ENCODE results near the gene RALGPS2. TPM values are rescaled to one million over a fixed set of nuclear protein-coding genes. Genes with fewer than 3 reads are reported as not detected.

Gene RALGPS2
- total RNA-seq, 2 experiments from 2014 or later: 3.3 to 3.8 TPM

DNA sequence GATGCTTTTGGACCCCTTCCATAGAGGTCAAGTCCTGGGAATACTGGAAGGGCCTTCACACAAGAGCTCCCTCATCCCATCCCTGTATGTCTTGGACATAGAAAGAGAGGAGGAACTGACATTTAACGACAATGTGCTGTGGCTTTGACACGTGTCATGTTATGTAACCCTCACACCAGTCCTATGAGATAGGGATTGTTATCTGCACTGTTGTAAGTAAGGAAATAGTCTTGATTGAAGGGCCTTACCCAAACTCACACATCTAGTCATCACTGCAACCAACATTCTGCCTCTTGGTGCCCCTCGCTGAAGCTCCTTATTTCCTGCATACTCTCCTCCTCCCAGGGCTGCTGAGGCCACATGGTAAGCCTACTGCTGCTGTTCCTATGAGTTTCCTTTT is 209.5 kb downstream of the RALGPS2 start:
- H3K4me3 Mint-ChIP-seq: no peak overlapping the region
- no peak overlapping the region for H3K27ac Mint-ChIP-seq
- H3K36me3 Mint-ChIP-seq: no peaks in the 10 kb centered on the region
- H3K4me1 Mint-ChIP-seq (ENCODE audit: low read depth): no peaks in the 10 kb centered on the region
- no peaks in the 10 kb centered on the region for H3K9me3 Mint-ChIP-seq
- ChIA-PET POLR2A (no interaction called here), CTCF (no interaction called here)
- DNase-seq: no peak
- intact Hi-C loops (cut with micrococcal nuclease): no loop called here
- no peaks in the 10 kb centered on the region for H3K27me3 Mint-ChIP-seq

DNA sequence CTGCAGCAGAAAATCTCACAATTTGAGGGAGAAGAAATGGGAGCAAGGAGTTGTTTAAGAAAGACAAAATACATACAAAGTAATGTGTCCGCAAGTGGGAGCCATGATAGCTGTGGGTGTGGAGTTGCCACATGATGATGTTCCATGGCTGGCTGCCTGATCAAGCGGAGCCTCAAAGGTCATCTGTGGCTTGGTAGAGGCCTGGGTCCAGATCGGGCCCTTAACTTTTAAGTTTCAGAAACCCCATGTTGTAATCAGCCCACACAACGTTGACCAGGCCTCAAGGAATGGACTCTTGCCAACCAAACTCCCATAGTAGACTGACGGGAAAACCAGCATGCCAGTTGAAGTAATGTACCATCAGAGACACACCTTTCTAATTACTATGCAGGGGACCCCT is 210.6 kb downstream of the RALGPS2 start:
- Mint-ChIP-seq H3K27ac (no peak overlapping the region), H3K9me3 (no peaks in the 10 kb centered on the region), H3K27me3 (no peaks in the 10 kb centered on the region), H3K4me1 (ENCODE audit: low read depth) (no peaks in the 10 kb centered on the region), H3K4me3 (no peak overlapping the region), H3K36me3 (no peaks in the 10 kb centered on the region)
- no peak for DNase-seq
- intact Hi-C loops (cut with micrococcal nuclease): no loop called here
- ChIA-PET POLR2A (no interaction called here), CTCF (no interaction called here)

GRCh38 chr1:178937695-178938094 is 212.7 kb downstream of the RALGPS2 start:
- Mint-ChIP-seq H3K4me1 (ENCODE audit: low read depth) (no peaks in the 10 kb centered on the region), H3K4me3 (no peak overlapping the region), H3K9me3 (no peaks in the 10 kb centered on the region), H3K27ac (no peak overlapping the region), H3K36me3 (no peaks in the 10 kb centered on the region), H3K27me3 (peaks cover 9% of the 10 kb centered on the region)
- intact Hi-C loops (cut with micrococcal nuclease): no loop called here
- ChIA-PET POLR2A (no interaction called here), CTCF (no interaction called here)
- no peak for DNase-seq

DNA sequence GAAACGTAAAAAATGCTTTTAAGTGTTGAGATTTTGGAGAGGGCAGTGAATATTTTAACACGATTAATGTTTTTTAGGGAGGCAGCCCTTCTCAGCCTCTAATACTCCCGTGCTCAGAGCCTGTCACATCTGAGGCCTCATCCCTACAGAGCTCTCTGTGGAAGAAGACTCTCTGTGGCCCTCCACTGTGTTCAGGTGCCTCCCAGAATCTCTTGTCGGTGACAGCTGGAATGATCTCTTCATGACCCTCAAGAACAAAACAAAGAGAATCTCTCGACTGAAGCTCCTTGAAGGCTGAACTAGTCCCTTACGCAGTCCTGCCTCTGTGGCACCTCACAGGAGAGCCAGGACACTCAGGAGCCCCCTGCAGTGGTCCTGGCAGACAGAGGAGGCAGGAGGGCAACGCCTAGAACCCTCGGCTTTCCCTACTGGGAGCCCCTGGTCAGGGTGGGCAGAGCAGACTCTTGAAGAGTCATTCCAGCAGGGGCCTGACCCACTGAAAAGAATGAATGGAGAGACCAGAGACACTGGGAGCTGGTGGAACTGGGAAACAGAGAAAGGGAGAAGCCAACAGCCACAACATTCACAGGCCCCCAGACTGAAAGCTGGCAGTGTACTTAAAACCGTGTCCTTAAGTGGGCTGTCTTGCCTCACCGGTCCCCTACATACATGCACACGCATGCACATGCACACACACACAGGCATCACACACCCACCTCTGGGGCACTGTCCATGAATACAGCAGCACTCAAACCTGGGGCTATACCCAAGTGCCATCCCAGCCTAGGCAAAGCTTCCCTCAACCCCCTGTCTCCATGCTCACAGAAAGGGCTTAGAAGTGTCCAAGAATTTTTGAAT is 213.3 kb downstream of the RALGPS2 start:
- Mint-ChIP-seq H3K27me3 (peaks cover 9% of the 10 kb centered on the region), H3K4me3 (no peak overlapping the region), H3K36me3 (no peaks in the 10 kb centered on the region), H3K4me1 (ENCODE audit: low read depth) (no peaks in the 10 kb centered on the region), H3K9me3 (no peaks in the 10 kb centered on the region), H3K27ac (no peak overlapping the region)
- DNase-seq: no peak
- ChIA-PET CTCF (no interaction called here), POLR2A (no interaction called here)
- intact Hi-C loops (cut with micrococcal nuclease): no loop called here

DNA sequence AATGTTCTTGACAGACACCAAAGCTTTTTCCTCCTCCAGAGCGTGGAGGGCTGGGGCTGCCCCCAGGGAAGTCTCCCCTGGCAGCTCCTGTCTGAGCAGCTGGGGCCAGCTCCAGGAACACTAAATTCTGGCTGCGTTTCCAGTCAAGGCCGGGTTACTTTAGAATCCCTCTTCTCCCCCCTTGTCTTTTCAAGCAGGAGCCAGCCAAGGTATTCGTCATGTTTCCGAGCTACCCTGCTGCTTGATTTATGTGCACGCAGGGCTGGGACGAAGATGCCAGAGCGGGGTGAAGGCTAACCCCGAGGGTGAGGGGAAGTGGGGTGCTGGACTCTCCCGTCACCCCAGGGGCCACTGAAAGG is 213.9 kb downstream of the RALGPS2 start:
- no peak overlapping the region for H3K4me3 Mint-ChIP-seq
- no peaks in the 10 kb centered on the region for H3K9me3 Mint-ChIP-seq
- intact Hi-C loops (cut with micrococcal nuclease): no loop called here
- CTCF ChIA-PET: no interaction called here
- no peaks in the 10 kb centered on the region for H3K4me1 Mint-ChIP-seq (ENCODE audit: low read depth)
- POLR2A ChIA-PET: no interaction called here
- H3K27ac Mint-ChIP-seq: no peak overlapping the region
- no peaks in the 10 kb centered on the region for H3K36me3 Mint-ChIP-seq
- peaks cover 9% of the 10 kb centered on the region for H3K27me3 Mint-ChIP-seq
- no peak for DNase-seq

DNA sequence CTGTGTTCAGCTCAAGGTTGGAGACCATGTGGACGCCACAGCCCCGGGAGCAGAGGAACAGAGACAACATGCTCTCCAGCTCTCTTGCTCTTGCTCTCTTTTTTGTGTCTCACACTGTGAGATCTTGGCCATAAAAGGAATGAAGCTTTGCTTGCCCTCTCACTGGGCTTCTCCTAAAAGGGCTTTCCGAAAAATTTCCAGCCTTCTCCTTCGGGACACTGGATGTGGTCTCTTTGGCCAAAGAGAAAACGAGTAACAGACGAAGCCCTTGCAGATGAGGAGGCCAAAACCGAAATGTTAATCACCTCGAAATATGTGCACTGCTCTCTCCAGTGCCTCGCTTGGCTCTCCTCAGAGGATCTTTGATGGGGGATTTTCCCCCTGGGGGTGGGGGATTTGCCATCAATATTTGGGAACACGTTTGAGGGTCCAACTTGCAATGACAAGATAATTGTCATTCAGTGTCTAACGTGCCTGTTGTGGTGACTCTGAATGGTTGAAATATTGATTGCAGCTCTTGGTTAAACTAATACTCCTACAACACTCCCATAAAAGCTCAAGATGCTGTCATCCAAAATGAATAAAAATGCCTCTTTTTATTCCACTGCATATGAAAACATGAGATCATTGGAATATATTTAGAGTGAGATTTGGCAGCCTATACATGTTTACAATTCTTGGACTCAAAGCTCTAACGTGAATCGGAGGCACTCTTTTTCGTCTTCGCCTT is 214.5 kb downstream of the RALGPS2 start:
- CTCF ChIA-PET: no interaction called here
- POLR2A ChIA-PET: no interaction called here

GRCh38 chr1:178940068-178940765 is 215.2 kb downstream of the RALGPS2 start:
- POLR2A ChIA-PET: no interaction called here
- peaks cover 9% of the 10 kb centered on the region for H3K27me3 Mint-ChIP-seq
- no peak for DNase-seq
- H3K36me3 Mint-ChIP-seq: no peaks in the 10 kb centered on the region
- H3K4me3 Mint-ChIP-seq: no peak overlapping the region
- H3K9me3 Mint-ChIP-seq: no peaks in the 10 kb centered on the region
- CTCF ChIA-PET: no interaction called here
- H3K4me1 Mint-ChIP-seq (ENCODE audit: low read depth): no peaks in the 10 kb centered on the region
- H3K27ac Mint-ChIP-seq: no peak overlapping the region
- intact Hi-C loops (cut with micrococcal nuclease): no loop called here

More for the DNA sequence above, 214.5 kb downstream of the RALGPS2 start:
- no peaks in the 10 kb centered on the region for H3K36me3 Mint-ChIP-seq
- no peaks in the 10 kb centered on the region for H3K4me1 Mint-ChIP-seq (ENCODE audit: low read depth)
- peaks cover 9% of the 10 kb centered on the region for H3K27me3 Mint-ChIP-seq
- no peaks in the 10 kb centered on the region for H3K9me3 Mint-ChIP-seq
- no peak for DNase-seq
- no peak overlapping the region for H3K27ac Mint-ChIP-seq
- no peak overlapping the region for H3K4me3 Mint-ChIP-seq
- intact Hi-C loops (cut with micrococcal nuclease): no loop called here

DNA sequence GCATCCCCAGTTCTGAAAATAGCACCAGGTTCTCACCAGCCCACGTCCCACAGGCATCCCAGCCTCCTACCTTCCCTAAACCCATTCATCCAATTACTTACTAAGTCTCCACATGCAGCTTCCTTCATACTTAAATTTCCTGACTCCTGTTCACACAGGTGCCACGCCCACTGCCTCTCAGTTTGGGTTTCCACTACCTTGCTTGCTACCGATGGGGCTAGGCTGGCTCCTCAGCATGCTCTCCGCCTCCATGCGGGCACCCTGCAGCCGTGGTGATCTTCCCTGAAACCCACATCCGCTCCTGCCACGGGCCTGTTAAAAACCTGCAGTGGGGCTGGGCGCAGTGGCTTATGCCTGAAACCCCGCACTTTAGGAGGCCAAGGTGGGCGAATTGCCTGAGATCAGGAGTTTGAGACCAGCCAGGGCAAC is 216.2 kb downstream of the RALGPS2 start:
- intact Hi-C loops (cut with micrococcal nuclease): no loop called here
- H3K9me3 Mint-ChIP-seq: no peaks in the 10 kb centered on the region
- no peak for DNase-seq
- H3K4me1 Mint-ChIP-seq (ENCODE audit: low read depth): no peaks in the 10 kb centered on the region
- no peaks in the 10 kb centered on the region for H3K36me3 Mint-ChIP-seq
- no peak overlapping the region for H3K4me3 Mint-ChIP-seq
- peaks cover 9% of the 10 kb centered on the region for H3K27me3 Mint-ChIP-seq
- CTCF ChIA-PET: no interaction called here
- H3K27ac Mint-ChIP-seq: no peak overlapping the region
- POLR2A ChIA-PET: no interaction called here

DNA sequence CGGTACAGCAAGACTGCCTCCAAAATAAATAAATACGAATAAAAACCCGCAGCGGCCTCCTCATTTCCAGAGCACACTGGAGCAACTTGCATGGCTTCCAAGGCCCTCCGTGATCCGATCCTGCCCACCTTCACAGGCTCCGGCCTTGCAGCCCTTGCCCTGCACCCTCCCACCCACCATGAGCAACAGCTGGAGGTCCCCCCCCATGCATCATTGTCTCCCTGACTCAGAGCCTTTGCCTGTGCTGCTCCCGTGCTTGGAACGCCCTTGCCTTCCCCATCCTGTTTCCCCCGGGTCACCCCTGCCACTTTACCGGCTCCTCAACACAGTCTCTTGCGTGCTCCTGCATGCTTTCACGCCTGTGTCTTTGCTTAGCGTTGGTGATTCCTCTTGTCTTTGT is 216.8 kb downstream of the RALGPS2 start:
- intact Hi-C loops (cut with micrococcal nuclease): no loop called here
- Mint-ChIP-seq H3K9me3 (no peaks in the 10 kb centered on the region), H3K4me1 (ENCODE audit: low read depth) (no peaks in the 10 kb centered on the region), H3K27me3 (peaks cover 9% of the 10 kb centered on the region), H3K27ac (no peak overlapping the region), H3K4me3 (no peak overlapping the region), H3K36me3 (no peaks in the 10 kb centered on the region)
- no peak for DNase-seq
- POLR2A ChIA-PET: no interaction called here
- CTCF ChIA-PET: no interaction called here

DNA sequence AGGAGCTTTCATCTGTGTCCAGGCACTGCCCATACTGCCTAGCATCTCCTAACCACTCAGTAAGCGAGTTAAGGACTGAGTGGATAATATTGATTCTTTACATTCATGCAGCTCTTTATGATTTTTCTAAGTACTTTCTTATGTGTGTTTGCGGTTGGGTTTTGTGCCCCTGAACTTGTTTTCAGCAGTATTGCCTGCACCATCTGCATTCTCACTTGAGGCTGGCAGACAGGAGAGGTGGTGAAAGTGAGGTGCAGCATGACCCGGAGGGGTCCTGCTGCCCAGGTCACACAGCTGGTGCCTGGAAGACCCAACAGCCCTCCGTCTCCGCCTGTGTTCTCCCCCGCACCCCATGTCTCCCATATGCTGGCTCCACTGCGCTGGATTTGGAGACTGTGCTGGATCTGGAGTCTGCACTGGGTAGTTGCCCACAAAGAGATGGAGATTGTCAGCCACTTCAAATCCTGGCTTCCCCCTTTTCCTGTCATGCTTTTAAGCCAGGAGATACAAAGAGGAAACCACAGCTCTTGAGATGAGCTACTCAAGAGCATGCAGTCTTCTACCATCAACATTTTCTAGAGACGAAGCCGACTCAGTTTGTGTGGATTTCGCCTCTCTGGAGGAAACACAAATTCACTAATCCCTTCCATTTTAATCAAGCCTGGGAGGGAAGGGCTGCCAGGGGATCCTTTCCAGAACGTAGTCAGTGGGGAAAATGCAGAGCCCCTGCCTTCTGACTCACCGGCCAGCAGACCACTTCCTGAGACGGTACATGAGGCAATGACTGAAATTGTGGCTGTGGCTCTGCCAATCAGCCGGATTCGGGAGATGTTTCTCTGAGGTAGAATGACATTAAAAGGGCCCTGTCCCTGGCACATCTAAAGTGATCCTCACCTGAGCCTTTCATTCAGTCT is 217.5 kb downstream of the RALGPS2 start:
- no peak overlapping the region for H3K4me3 Mint-ChIP-seq
- H3K27me3 Mint-ChIP-seq: peaks cover 9% of the 10 kb centered on the region
- ChIA-PET CTCF (no interaction called here), POLR2A (interaction anchor here (0.6 kb wide), 1 partner anchor 420 kb away, joined by 3 read pairs; no protein-coding TSS in a partner anchor)
- DNase-seq: peak; percentile 32
- H3K9me3 Mint-ChIP-seq: no peaks in the 10 kb centered on the region
- H3K27ac Mint-ChIP-seq: no peak overlapping the region
- no peaks in the 10 kb centered on the region for H3K4me1 Mint-ChIP-seq (ENCODE audit: low read depth)
- intact Hi-C loops (cut with micrococcal nuclease): no loop called here
- H3K36me3 Mint-ChIP-seq: no peaks in the 10 kb centered on the region

DNA sequence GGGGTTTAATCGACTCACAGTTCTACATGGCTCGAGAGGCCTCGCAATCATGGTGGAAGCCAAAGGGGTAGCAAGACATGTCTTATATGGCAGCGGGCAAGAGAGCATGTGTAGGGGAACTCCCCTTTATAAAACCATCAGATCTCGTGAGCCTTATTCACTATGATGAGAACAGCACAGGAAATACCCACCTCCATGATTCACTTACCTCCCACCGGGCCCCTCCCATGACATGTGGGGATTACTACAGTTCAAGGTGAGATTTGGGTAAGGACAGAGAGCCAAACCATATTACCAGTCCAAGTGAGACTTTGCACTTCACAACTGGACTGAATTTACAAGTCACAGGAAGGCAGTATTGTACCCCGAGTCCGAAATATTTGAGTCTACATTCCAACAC is 219.7 kb downstream of the RALGPS2 start:
- CTCF ChIA-PET: no interaction called here
- Mint-ChIP-seq H3K27me3 (peaks cover 18% of the 10 kb centered on the region), H3K4me1 (ENCODE audit: low read depth) (no peaks in the 10 kb centered on the region), H3K27ac (no peak overlapping the region), H3K9me3 (no peaks in the 10 kb centered on the region), H3K4me3 (no peak overlapping the region), H3K36me3 (no peaks in the 10 kb centered on the region)
- POLR2A ChIA-PET: no interaction called here
- no peak for DNase-seq
- intact Hi-C loops (cut with micrococcal nuclease): no loop called here

DNA sequence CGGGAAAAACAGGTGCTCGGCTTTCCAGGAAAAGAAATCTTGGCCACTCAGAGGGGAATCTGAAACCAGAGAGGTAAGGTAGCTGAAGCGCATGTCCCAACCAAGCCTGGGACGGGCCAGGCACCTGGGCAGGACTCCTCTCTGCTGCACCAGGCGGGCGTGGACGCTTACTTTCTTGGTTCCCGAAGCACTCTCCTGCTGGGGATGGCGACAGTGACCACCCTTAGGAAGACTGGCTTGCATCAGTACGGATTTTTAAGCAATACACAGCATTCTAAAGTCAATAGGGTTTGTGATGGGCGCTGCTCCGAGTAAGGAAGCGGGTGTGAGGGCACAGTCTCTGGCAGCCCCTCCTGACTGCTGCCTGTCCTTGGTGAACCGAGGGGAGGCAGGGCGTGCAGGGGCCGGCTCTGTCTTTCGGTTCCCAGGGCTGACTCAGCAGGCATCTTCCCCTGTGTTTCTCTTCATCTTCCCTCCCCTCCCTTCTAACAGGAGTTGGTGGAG is 220.8 kb downstream of the RALGPS2 start:
- no peak for DNase-seq
- no peak overlapping the region for H3K4me3 Mint-ChIP-seq
- no peaks in the 10 kb centered on the region for H3K4me1 Mint-ChIP-seq (ENCODE audit: low read depth)
- intact Hi-C loops (cut with micrococcal nuclease): no loop called here
- no peaks in the 10 kb centered on the region for H3K36me3 Mint-ChIP-seq
- peaks cover 19% of the 10 kb centered on the region for H3K27me3 Mint-ChIP-seq
- H3K27ac Mint-ChIP-seq: no peak overlapping the region
- CTCF ChIA-PET: no interaction called here
- no peaks in the 10 kb centered on the region for H3K9me3 Mint-ChIP-seq
- POLR2A ChIA-PET: no interaction called here

All from activated CD4-positive, alpha-beta memory T cell treated with anti-CD3 and anti-CD28 coated beads for 36 hours (primary cell).